CD14-positive monocyte (primary cell): ENCODE measurements around the gene DIPK2A. TPM values are rescaled to one million over a fixed set of nuclear protein-coding genes. Genes with fewer than 3 reads are reported as not detected.

ENCODE experiments used
- DNase-seq, 3 donors: peaks; one replicate each; pipeline ENCODE4 v3.0.0-alpha.2; 2011 to 2022
- H2AFZ ChIP-seq: 2 replicates; pipeline ENCODE4 v1.6.0; 2012; ENCODE audit warnings: mild to moderate bottlenecking, low read depth, low read length, inconsistent platforms; ENCODE audit not compliant: insufficient read depth, poor library complexity, severe bottlenecking
- H3K27ac ChIP-seq, 2 donors: 1 replicate in 1 of 2; 2 replicates in 1 of 2; pipeline ENCODE4 v1.5.1; 2012 to 2013; ENCODE audit warnings: low read length in 2 of 2, control low read depth in 1 of 2, inconsistent platforms in 1 of 2, low read depth in 1 of 2, mild to moderate bottlenecking in 1 of 2
- H3K27me3 ChIP-seq, 2 donors: one replicate each; pipeline versions ENCODE4 v1.6.0 to v1.6.1; 2011 to 2013; ENCODE audit warnings: low read length in 2 of 2; ENCODE audit not compliant: control insufficient read depth in 2 of 2, insufficient read depth in 2 of 2
- H3K36me3 ChIP-seq, 2 donors: replicated peaks in 1 of 2; 1 replicate in 1 of 2; 2 replicates in 1 of 2; pipeline versions ENCODE4 v1.5.1 to v1.6.1; 2012 to 2013; ENCODE audit warnings: low read length in 2 of 2, control low read depth in 1 of 2, inconsistent platforms in 1 of 2, mild to moderate bottlenecking in 1 of 2; ENCODE audit not compliant: insufficient read depth in 2 of 2, control insufficient read depth in 1 of 2
- H3K4me1 ChIP-seq, 2 donors: 1 replicate in 1 of 2; 2 replicates in 1 of 2; pipeline versions ENCODE4 v1.5.1 to v1.6.1; 2012 to 2013; ENCODE audit warnings: low read length in 2 of 2, control low read depth in 1 of 2, inconsistent platforms in 1 of 2, mild to moderate bottlenecking in 1 of 2, moderate library complexity in 1 of 2; ENCODE audit not compliant: insufficient read depth in 2 of 2, control insufficient read depth in 1 of 2
- H3K4me2 ChIP-seq: replicated peaks from 2 replicates; pipeline ENCODE3; 2012; ENCODE audit warnings: low read length, moderate library complexity, mild to moderate bottlenecking; ENCODE audit not compliant: poor library complexity, severe bottlenecking; ENCODE audit errors: extremely low read depth
- H3K4me3 ChIP-seq, 3 experiments: fragments of 200-600 bp in 1 of 3; sonication (generic) in 1 of 3; replicated peaks in 1 of 3; 1 replicate in 2 of 3; 2 replicates in 1 of 3; pipeline ENCODE4 v1.5.1; 2011 to 2013; ENCODE audit warnings: low read length in 3 of 3, mild to moderate bottlenecking in 3 of 3, control low read depth in 2 of 3, low read depth in 2 of 3, inconsistent platforms in 1 of 3, moderate library complexity in 1 of 3
- H3K79me2 ChIP-seq: 2 replicates; pipeline ENCODE4 v1.6.0; 2012; ENCODE audit warnings: mild to moderate bottlenecking, control low read depth, inconsistent platforms, low read length, moderate library complexity; ENCODE audit not compliant: insufficient read depth
- H3K9ac ChIP-seq: 2 replicates; pipeline ENCODE4 v1.6.0; 2017; ENCODE audit warnings: low read length, mild to moderate bottlenecking; ENCODE audit not compliant: insufficient read depth, poor library complexity, severe bottlenecking
- H3K9me3 ChIP-seq, 2 donors: replicated peaks in 1 of 2; 1 replicate in 1 of 2; 2 replicates in 1 of 2; pipeline versions ENCODE4 v1.5.1 to v1.6.1; 2012 to 2013; ENCODE audit warnings: low read length in 2 of 2, control low read depth in 1 of 2; ENCODE audit not compliant: control insufficient read depth in 1 of 2, insufficient read depth in 1 of 2
- H4K20me1 ChIP-seq: 2 replicates; pipeline ENCODE4 v1.6.0; 2012; ENCODE audit warnings: mild to moderate bottlenecking, low read length, control low read depth, moderate library complexity; ENCODE audit not compliant: insufficient read depth
- H3K27ac Mint-ChIP-seq, 7 donors: one replicate each; pipeline ENCODE4 v1.8.0; 2020; ENCODE audit warnings: mild to moderate bottlenecking in 7 of 7, mixed read lengths in 7 of 7, moderate library complexity in 6 of 7, inconsistent platforms in 2 of 7
- H3K27me3 Mint-ChIP-seq, 3 donors: one replicate each; pipeline ENCODE4 v1.8.0; 2021 to 2022; ENCODE audit warnings: low read depth in 3 of 3, mild to moderate bottlenecking in 3 of 3, mixed read lengths in 3 of 3, moderate library complexity in 3 of 3, inconsistent platforms in 1 of 3
- H3K36me3 Mint-ChIP-seq, 2 donors: one replicate each; pipeline ENCODE4 v1.8.0; 2020; ENCODE audit warnings: mixed read lengths in 2 of 2, inconsistent platforms in 1 of 2, mild to moderate bottlenecking in 1 of 2
- H3K4me1 Mint-ChIP-seq: one replicate; pipeline ENCODE4 v1.8.0; 2020; ENCODE audit warnings: mild to moderate bottlenecking, mixed read lengths
- H3K4me3 Mint-ChIP-seq, 2 donors: one replicate each; pipeline ENCODE4 v1.8.0; 2020; ENCODE audit warnings: mild to moderate bottlenecking in 2 of 2, mixed read lengths in 2 of 2, moderate library complexity in 1 of 2
- H3K9me3 Mint-ChIP-seq, 7 donors: one replicate each; pipeline ENCODE4 v1.8.0; 2020 to 2022; ENCODE audit warnings: mixed read lengths in 7 of 7, mild to moderate bottlenecking in 6 of 7, moderate library complexity in 6 of 7, inconsistent platforms in 2 of 7
- WGBS: methylation state at CpG from one replicate; pipeline ENCODE4 v1.1.5; 2013; ENCODE audit warnings: missing lambda C conversion rate; ENCODE audit not compliant: insufficient coverage; 5-methylcytosine and 5-hydroxymethylcytosine counted together
- intact Hi-C, 2 donors: fragments of 100-400 bp; cut with micrococcal nuclease; formaldehyde crosslinking; loops; one replicate each; pipeline versions ENCODE4 v1.15.0 to v1.15.1; 2023
- polyA plus RNA-seq, 3 donors: library from polyadenylated mRNA; depleted of rRNA in 1 of 3; unstranded in 2 of 3; stranded (reverse) in 1 of 3; fragments of 300-500 nt in 2 of 3; fragments of >200 nt in 1 of 3; fragmentation: Illumina TruSeq in 2 of 3; gene quantifications; 1 replicate in 2 of 3; 2 replicates in 1 of 3; pipeline ENCODE4 v1.2.3, GENCODE V29; 2012 to 2021
- TF ChIP-seq, protein P1 (sequence below): fragments of 200-600 bp; IDR thresholded peaks from one replicate; pipeline ENCODE4 v1.8.0; 2022; ENCODE audit warnings: antibody characterized with exemption, mild to moderate bottlenecking

Gene DIPK2A
- polyA plus RNA-seq, 3 donors = 15.4 to 26.9 (median 21.4) TPM

DNA sequence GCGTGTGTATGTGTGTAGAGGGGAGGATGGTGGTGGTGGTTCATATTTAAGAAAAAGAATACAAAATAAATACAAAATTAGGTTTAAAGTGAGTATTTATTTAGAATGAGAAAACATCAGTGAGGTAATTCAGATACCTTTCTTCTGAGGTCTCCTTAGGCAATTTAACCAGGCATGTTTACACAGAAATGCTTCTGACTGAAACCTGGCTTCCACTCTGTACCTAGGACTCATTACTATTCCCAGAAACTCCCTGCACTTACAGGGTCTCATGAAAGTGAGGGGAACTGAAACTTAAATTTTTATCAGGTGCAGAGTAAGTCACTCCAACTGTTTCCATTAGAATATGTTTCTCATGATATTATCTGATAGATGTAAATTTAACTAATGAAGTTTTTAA lies 10.3 kb upstream of the DIPK2A start:
- Mint-ChIP-seq H3K27me3 (no peaks in the 10 kb centered on the region), H3K27ac (no peak overlapping the region), H3K36me3 (no peaks in the 10 kb centered on the region), H3K4me3 (no peak overlapping the region), H3K9me3 (peaks cover 3 to 20% (median 9%) of the 10 kb centered on the region in 7 donors), H3K4me1 (peaks cover 8% of the 10 kb centered on the region)
- H3K4me1 ChIP-seq = peaks cover 9% of the 10 kb centered on the region in 2 donors
- WGBS = no CpG with 5 or more reads among the region's 1 CpG
- H3K79me2 ChIP-seq = no peaks in the 10 kb centered on the region
- peaks cover 0 to 6% of the 10 kb centered on the region in 2 donors for H3K9me3 ChIP-seq
- H3K4me2 ChIP-seq = no peak overlapping the region
- H3K27ac ChIP-seq = no peak overlapping the region
- no peak overlapping the region for H3K9ac ChIP-seq
- H3K27me3 ChIP-seq = no peaks in the 10 kb centered on the region
- no peak for DNase-seq
- no peak overlapping the region for H2AFZ ChIP-seq
- no peaks in the 10 kb centered on the region for H4K20me1 ChIP-seq
- TF ChIP-seq, protein P1, sequence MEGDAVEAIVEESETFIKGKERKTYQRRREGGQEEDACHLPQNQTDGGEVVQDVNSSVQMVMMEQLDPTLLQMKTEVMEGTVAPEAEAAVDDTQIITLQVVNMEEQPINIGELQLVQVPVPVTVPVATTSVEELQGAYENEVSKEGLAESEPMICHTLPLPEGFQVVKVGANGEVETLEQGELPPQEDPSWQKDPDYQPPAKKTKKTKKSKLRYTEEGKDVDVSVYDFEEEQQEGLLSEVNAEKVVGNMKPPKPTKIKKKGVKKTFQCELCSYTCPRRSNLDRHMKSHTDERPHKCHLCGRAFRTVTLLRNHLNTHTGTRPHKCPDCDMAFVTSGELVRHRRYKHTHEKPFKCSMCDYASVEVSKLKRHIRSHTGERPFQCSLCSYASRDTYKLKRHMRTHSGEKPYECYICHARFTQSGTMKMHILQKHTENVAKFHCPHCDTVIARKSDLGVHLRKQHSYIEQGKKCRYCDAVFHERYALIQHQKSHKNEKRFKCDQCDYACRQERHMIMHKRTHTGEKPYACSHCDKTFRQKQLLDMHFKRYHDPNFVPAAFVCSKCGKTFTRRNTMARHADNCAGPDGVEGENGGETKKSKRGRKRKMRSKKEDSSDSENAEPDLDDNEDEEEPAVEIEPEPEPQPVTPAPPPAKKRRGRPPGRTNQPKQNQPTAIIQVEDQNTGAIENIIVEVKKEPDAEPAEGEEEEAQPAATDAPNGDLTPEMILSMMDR = no peak
- H3K36me3 ChIP-seq = no peaks in the 10 kb centered on the region
- intact Hi-C loops = no loop called here
- no peak overlapping the region for H3K4me3 ChIP-seq

DNA sequence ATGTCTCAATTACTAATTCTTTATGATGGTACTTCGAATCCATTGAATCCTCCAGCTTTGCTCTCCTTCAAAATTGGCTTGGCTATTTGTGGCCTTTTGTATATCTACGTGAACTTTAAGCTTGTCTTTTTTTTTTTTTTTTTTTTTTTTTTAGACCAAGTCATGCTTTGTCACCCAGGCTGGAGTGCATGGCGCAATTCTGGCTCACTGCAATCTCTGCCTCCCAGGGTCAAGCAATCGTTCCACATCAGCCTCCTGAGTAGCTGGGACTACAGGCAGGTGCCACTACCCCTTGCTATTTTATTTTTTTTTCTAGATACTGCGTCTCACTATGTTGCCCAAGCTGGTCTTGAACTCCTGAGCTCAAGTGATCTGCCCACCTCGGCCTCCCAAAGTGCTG lies 7.7 kb upstream of the DIPK2A start:
- Histone ChIP-seq H3K9me3 (peaks cover 0 to 6% of the 10 kb centered on the region in 2 donors), H3K27ac (no peak overlapping the region), H3K9ac (no peak overlapping the region), H3K79me2 (no peaks in the 10 kb centered on the region), H4K20me1 (no peaks in the 10 kb centered on the region), H2AFZ (no peak overlapping the region), H3K27me3 (no peaks in the 10 kb centered on the region), H3K4me2 (no peak overlapping the region), H3K4me3 (no peak overlapping the region), H3K36me3 (no peaks in the 10 kb centered on the region), H3K4me1 (peaks cover 9% of the 10 kb centered on the region in 2 donors)
- Mint-ChIP-seq H3K27me3 (no peaks in the 10 kb centered on the region), H3K27ac (peak overlapping the region in 4 of 7 donors; percentile 45 to 78 (median 68)), H3K4me1 (peaks cover 8% of the 10 kb centered on the region), H3K36me3 (no peaks in the 10 kb centered on the region), H3K4me3 (no peak overlapping the region), H3K9me3 (peaks cover 3 to 15% (median 9%) of the 10 kb centered on the region in 7 donors)
- peak; percentile 55 to 61 (median 57) for DNase-seq
- WGBS = 0% methylated on average over 1 of the region's 6 CpGs
- intact Hi-C loops = no loop called here
- TF ChIP-seq, protein P1 = no peak
